SHP77 treated with DMSO at 0.1 percent for 48 hours (cell line): ENCODE measurements around the gene LPP.

Experiments
- DNase-seq: peaks from one replicate; lab custom pipeline; 2025; lab: John Stamatoyannopoulos, UW

LPP gene

DNA sequence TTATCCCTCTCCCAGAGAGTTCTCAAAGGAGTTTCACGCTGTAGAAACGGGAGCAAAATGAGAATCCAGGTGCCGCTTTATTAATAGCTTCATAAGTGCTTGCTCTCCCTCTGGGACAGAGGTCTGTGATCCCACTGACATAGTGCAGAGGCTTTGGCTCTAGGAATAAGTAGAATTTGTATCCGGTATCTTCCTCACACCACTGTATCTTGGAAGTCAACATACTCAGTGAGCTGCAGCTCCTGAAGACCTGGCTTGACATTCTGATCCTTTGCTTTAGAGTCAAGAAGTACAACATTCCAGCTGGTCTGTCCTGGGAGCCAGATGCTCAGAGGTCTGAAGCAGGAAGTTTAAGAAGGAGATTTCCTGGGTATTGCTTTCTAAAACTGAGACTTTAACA is 323.0 kb downstream of the LPP start:
- DNase-seq, result no peak

DNA sequence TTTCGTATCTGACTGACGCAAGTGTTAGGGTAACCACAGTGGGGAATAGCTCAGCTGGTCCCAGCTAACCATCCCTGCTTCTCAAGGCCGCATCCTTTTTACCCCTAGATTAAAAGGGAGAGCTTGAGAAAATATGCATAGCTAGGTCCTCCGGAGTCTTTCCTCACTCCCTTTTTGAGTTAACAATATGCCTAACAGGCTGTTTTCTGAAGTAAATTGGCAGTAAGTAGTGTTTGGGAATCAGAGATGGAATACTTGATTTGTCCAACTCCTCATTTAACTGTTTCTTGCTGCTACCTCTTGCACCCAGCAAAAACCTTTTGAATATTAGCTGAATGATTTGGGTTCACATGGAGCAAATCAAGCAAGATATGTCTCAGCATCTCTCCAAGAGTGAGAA is 326.1 kb downstream of the LPP start:
- DNase-seq, result no peak

- DNase-seq, result no peak
Measured at GRCh38 chr3:188482929-188483328, 329.0 kb downstream of the LPP start.

DNA sequence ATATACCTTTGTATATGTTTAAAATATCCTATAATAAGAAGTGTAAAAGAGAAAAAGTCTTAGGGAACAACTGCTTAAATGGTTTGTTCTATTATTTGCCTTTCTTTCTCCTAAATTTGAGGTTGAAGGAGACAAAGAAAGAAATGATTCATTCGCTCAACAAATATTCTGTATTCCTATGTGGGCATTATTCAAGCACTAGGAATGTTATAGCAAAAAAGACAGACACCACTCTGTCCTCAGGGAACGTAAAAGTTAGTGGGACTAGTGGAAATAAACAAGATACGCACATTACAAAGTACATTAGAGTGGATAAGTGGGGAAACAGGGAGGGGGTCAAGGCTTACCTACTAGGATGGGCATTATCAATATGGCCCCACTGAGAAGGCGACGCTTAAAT is 332.2 kb downstream of the LPP start:
- no peak for DNase-seq

GRCh38 chr3:188486952-188487351 is 333.0 kb downstream of the LPP start:
- no peak for DNase-seq

- no peak for DNase-seq
Measured at GRCh38 chr3:188487652-188488051, 333.7 kb downstream of the LPP start.

- no peak for DNase-seq
Measured at GRCh38 chr3:188488801-188489200, 334.8 kb downstream of the LPP start.

DNA sequence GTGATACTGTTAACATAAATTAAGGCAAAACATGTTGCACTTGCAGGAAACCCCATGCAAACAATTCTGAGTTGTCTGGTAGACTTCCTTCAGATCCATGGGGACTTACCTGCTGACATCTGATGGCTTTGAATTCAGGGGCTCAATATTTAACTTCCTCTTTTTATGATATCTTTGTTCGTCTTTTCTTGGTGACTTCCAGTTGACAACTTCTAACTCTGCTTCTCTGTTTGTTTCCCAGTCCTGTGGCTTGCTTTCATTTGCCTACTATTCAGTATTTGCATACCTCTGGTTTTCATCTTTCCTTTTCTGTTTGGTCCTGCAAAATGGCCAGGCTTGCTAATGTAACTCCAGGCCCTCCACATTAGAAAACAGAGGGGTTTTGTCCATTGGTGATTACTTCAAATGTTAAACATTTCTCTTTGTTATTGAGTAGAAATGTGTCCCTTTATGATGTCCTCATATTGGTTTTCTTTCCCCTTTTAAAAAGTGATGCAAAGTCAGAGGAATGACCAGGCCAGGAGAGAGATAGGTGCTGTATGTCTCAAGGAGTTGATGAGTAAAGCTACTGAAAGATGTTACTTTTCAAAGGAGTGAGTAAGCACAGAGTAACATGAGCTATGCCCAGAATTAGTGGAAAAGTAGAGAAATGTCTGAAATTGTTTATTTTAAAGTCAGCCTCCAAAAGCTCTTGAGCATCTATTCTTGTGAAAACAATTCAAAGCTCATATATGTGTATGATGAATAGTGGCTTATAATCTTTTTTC is 335.9 kb downstream of the LPP start:
- DNase-seq, result no peak

DNA sequence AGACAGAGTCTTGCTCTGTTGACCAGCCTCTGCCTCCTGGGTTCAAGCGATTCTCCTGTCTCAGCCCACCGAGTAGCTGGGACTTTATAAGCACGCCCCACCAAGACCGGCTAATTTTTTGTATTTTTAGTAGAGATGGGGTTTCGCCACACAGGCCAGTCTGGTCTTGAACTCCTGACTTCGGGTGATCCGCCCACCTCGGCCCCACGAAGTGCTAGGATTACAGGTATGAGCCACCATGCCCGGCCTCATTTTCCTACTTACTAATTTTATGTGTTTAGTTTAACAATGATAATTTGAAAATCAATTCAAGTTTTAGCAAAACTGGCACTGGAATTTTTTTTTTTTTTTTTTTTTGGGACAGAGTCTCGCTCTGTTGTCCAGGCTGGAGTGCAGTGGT is 336.5 kb downstream of the LPP start:
- no peak for DNase-seq

- DNase-seq, result no peak
Measured at GRCh38 chr3:188491276-188491687, 337.3 kb downstream of the LPP start.

DNA sequence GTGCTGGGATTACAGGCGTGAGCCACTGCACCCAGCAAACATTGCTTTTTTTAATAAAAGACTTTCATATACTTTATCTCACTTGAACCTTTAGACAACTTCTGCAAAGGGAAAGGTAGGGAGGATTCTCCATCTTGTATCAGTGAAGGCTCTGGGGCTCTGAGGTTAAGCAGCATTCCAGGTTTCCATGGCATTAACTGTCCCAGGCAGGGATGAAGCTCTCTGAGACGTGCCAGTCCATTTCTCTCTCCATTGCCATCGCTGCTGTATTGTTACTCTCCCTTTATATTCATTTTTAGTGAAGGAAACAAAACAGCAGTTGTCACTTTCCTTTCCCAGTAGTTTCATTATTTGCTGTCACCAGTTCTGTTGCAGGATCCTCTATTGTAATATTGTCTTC is 342.4 kb downstream of the LPP start:
- DNase-seq, result no peak

GRCh38 chr3:188497021-188497420 is 343.1 kb downstream of the LPP start:
- no peak for DNase-seq

DNA sequence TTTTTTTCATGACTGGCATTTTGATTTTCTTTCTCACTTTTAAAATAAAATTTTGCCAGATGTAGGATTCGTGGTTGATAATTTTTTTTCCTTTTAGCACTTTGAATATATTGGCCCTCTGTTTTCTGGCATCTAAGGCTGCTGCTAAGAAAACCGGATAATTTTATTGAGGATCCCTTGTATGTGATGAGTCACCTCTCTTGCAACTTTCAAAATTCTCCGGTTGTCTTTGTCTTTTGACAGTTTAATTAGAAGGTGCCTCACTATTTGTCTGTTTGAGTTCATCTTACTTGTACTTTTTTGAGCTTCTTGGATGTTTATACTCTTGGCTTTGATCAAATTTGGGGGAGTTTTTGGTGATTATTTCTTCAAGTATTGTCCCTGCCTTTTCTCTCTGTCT is 349.7 kb downstream of the LPP start:
- no peak for DNase-seq

- DNase-seq, result no peak
Measured at GRCh38 chr3:188505151-188505550, 351.2 kb downstream of the LPP start.

GRCh38 chr3:188505911-188506310 is 352.0 kb downstream of the LPP start:
- DNase-seq, result no peak

DNA sequence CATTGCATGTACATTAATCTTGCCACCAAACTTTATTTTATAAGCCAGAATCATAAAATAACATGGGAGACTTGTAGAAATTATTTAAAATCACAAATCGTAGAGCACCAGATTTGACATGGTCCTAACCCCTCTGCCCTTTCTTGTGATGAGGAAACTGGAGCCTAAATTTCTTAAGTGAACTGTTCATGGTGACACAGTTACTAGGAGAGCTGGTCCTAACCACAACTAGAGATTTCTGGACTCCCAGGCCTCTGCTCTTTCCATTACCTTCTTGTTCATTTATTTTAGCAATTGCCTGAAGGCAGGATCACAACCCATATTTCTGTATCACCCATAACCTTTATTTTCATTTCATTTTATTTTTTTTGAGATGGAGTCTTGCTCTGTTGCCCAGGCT is 352.5 kb downstream of the LPP start:
- no peak for DNase-seq

- DNase-seq, result no peak
Measured at GRCh38 chr3:188507244-188507720, 353.3 kb downstream of the LPP start.

GRCh38 chr3:188508454-188508853 is 354.5 kb downstream of the LPP start:
- DNase-seq, result no peak

DNA sequence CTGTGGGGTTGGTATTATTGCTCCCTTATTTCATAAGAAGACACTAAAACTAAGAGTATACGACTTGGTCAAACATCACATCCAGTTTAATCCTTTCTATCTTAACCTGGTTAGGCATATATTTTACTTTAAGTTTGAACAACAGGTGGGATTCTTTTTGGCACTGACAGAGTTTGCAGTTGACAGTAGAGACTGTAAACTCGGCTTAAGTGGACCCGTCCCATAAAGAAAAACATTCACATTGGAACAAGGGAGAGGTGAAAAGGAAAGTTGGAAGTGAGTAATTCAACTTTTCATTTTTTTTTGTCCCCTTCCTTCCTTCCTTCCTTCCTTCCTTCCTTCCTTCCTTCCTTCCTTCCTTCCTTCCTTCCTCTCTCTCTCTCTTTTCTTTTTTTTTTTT is 355.4 kb downstream of the LPP start:
- no peak for DNase-seq

GRCh38 chr3:188510366-188510765 is 356.4 kb downstream of the LPP start:
- DNase-seq, result no peak

DNA sequence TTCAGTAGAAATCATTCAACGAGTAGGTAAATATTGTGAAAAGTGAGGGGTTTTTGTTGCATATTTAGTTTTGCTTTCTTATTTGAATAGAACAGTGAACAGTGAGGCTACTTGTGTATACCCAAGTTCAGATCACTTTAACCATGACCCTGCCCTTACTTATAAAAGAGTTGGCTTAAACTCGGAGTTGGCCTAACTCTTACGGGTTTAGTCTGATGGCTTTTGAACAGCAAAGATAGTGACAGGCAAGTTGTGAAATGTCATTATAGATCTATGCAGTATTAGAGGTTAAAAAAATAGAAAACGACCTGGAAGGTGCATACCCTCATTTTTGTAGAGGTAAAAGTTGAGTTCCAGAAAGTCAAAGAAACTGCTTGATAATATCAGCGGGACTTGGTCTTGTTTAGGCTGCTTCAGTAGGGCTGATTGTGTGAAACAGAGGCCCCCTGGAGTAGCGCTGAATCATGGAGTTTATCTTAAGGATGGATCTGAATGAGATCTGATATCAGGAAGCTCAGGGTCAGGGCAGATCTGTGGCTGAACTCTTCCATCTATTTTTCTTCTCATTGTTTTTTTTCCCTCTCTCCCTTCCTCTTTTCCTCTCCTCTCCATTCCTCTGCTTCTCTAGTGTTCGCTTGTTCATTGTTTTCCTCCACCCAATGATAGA is 359.8 kb downstream of the LPP start:
- DNase-seq, result no peak

GRCh38 chr3:188516515-188516914 is 362.6 kb downstream of the LPP start:
- no peak for DNase-seq

DNA sequence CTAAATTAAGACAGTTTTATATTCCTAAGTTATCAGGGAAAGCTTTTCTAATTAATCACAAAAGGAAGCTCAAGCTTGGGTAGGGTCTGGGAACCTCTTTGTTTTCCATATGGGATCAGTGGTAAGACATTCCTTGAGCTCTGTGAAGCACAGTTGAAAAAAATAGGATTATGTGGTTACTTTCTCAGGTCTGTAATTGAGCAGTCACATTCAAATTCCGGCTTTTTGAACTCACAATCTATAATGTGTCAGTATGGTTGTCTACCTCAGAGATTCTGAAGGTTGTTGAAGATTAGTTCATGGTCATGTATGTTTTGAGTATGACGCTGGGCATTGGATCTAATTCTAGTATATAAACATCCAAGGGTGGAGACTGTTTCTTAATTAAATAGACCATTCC is 364.5 kb downstream of the LPP start:
- no peak for DNase-seq
